ENCODE measurements around the gene PPP6R2. TPM values are rescaled to one million over a fixed set of nuclear protein-coding genes. Genes with fewer than 3 reads are reported as not detected.
"Not testable (repeated sequence)": the region's sequence is repeated elsewhere in the genome, so short reads cannot be mapped to it uniquely, and the experiment has no call there.

PPP6R2 gene
- polyA plus RNA-seq, 1 donor from 2014 or later = 85.4 TPM

GRCh38 chr22:50322382-50323104 is 20.6 kb upstream of the PPP6R2 start:
- H3K4me3 ChIP-seq (ENCODE audit: low read length); H2AFZ ChIP-seq (ENCODE audit: low read depth, low read length); H3K27ac ChIP-seq (ENCODE audit: low read length); H3K27me3 ChIP-seq (ENCODE audit: insufficient read depth, low read depth, low read length); H3K9me2 ChIP-seq (ENCODE audit: insufficient read depth, low read length); H3K36me3 ChIP-seq (ENCODE audit: insufficient read depth, low read length); H3K9ac ChIP-seq (ENCODE audit: low read length); H4K20me1 ChIP-seq (ENCODE audit: insufficient read depth); H3K4me2 ChIP-seq (ENCODE audit: low read length); H3K9me3 ChIP-seq (ENCODE audit: low read length); H3F3A ChIP-seq (ENCODE audit: insufficient read depth, low read length, poor library complexity, severe bottlenecking): not testable (repeated sequence)
- H3K79me2 ChIP-seq (replicated peaks; ENCODE audit: insufficient read depth, low read length) = peaks cover 17% of the 10 kb centered on the region

GRCh38 chr22:50323900-50324299 is 19.2 kb upstream of the PPP6R2 start:
- Histone ChIP-seq H3K9me2 (ENCODE audit: insufficient read depth, low read length) (no peaks in the 10 kb centered on the region), H3K4me2 (ENCODE audit: low read length) (no peak overlapping the region), H3K27me3 (ENCODE audit: insufficient read depth, low read depth, low read length) (no peaks in the 10 kb centered on the region), H2AFZ (ENCODE audit: low read depth, low read length) (no peak overlapping the region), H3K27ac (ENCODE audit: low read length) (no peak overlapping the region), H3K79me2 (replicated peaks; ENCODE audit: insufficient read depth, low read length) (peaks cover 17% of the 10 kb centered on the region), H3K4me3 (ENCODE audit: low read length) (no peak overlapping the region), H3K9me3 (ENCODE audit: low read length) (no peaks in the 10 kb centered on the region), H4K20me1 (ENCODE audit: insufficient read depth) (no peaks in the 10 kb centered on the region), H3K9ac (ENCODE audit: low read length) (no peak overlapping the region), H3K36me3 (ENCODE audit: insufficient read depth, low read length) (no peaks in the 10 kb centered on the region), H3F3A (ENCODE audit: insufficient read depth, low read length, poor library complexity, severe bottlenecking) (no peaks in the 10 kb centered on the region)
- TF ChIP-seq MXI1 (conservative IDR thresholded peaks at IDR 0.05; ENCODE audit: poor library complexity, severe bottlenecking) (no peak), EP300 (conservative IDR thresholded peaks at IDR 0.05; ENCODE audit: poor library complexity, severe bottlenecking) (no peak), SMC3 (conservative IDR thresholded peaks at IDR 0.05; ENCODE audit: poor library complexity) (no peak), RAD21 (conservative IDR thresholded peaks at IDR 0.05) (no peak), CTCF (IDR thresholded peaks at IDR 0.05; ENCODE audit: poor library complexity, severe bottlenecking) (no peak), TAF1 (IDR thresholded peaks at IDR 0.05; ENCODE audit: low read depth) (no peak), REST (IDR thresholded peaks at IDR 0.05; ENCODE audit: borderline replicate concordance) (no peak), POLR2AphosphoS5 (IDR thresholded peaks at IDR 0.05) (no peak), EZH2 (IDR thresholded peaks at IDR 0.05; ENCODE audit: borderline replicate concordance, insufficient read depth, low read length, poor library complexity, severe bottlenecking) (no peak)

All from neural cell (in vitro differentiated cells).